H1 (cell line): ENCODE data around the gene SUSD1. TPM values are rescaled to one million over a fixed set of nuclear protein-coding genes. Genes with fewer than 3 reads are reported as not detected.

ENCODE experiments used
- SP4 ChIP-seq: IDR thresholded peaks from 2 replicates; pipeline ENCODE4 v1.6.1; 2012; ENCODE audit warnings: low read length, inconsistent platforms
- TAF1 ChIP-seq: IDR thresholded peaks from 2 replicates; pipeline ENCODE4 v1.6.1; 2011; ENCODE audit warnings: mild to moderate bottlenecking, low read depth, low read length
- polyA plus RNA-seq, 7 experiments: library from polyadenylated mRNA; depleted of rRNA in 3 of 7; stranded (reverse) in 5 of 7; unstranded in 2 of 7; fragments of >200 nt in 5 of 7; fragments of 200-250 nt in 2 of 7; gene quantifications; 1 replicate in 5 of 7; 2 replicates in 1 of 7; 4 replicates in 1 of 7; pipeline versions ENCODE4 v1.2.1 to v1.2.3, GENCODE V29; 2011 to 2013; ENCODE audit warnings: missing spikeins in 2 of 7, mixed read lengths in 2 of 7
- total RNA-seq: library from RNA; stranded (reverse); fragmentation: NEBNext Ultra II Directional; extraction: Animal tissue kit (Norgen Biotek cat#: 25700); gene quantifications from 2 replicates; pipeline ENCODE4 v1.2.1, GENCODE V29; 2021

The SUSD1 gene
- total and polyA plus RNA-seq, 2 of the 8 experiments (the other 6 are each of a cell fraction or from before 2014, with no cell fraction given), result 2.8 to 7.2 TPM

DNA sequence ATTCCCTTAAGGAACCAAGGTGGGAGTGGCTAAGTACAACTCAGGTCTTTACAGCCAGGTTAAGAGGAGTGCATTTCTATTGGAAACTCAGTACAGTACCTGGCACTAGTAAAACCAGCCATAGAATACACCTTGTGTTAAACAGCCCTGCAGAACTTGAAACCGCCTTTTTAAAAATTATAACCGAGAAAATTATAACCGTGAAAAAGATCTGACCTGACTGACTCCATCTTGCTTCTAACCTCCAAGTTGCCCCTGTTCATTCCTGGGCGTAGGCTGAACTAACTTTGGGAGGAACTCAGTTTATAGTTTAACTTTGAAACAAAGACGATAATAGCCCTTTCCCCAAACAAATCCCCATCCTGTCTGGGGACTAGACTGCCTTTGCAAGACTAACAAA lies 132.3 kb downstream of the SUSD1 start (continued):
- TF ChIP-seq TAF1 (no peak), SP4 (no peak)
